Measurements from ENCODE around the gene CAMK1D. TPM values are rescaled to one million over a fixed set of nuclear protein-coding genes. Genes with fewer than 3 reads are reported as not detected.
"Not testable (repeated sequence)": the region's sequence is repeated elsewhere in the genome, so short reads cannot be mapped to it uniquely, and the experiment has no call there.

The CAMK1D gene
- total RNA-seq, 8 experiments from 2014 or later, result 1.9 to 15.8 (median 7.4) TPM

DNA sequence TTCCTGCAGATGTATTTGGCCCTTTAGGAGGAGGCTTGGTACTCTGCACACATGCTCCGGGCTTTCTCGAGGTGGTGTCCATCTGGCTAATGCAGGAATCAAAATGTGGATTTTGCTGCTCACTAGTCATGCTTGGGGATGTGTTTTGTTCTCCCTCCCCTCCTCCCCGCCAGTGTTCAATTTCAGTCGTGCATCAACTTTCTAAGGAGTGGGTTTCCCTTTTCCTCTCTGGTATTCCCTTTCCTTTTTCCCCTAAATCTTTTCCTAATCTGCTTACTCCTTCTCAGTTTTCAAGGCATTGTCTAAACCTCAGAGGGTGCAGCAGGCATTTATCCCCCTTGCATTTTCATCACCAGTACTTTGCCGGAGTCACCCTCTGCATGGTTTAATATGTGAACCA, 450.4 kb downstream of the CAMK1D start:
- Histone ChIP-seq H3K27ac (no peak overlapping the region), H3K4me3 (no peak overlapping the region), H3K4me1 (replicated peaks in 1 of 2) (peaks cover 6 to 7% of the 10 kb centered on the region in 2 donors)
- in situ Hi-C loops (cut with MboI; ENCODE audit: low pct_unique_long_range_greater_than_20kb in 2 of 9, low sequenced_read_pairs in 9 of 9, unreplicated experiment in 9 of 9), result no loop called here
- peak in 1 of 8 experiments; percentile 28 for ATAC-seq (replicated peaks in 6 of 8)
- 52 to 100% (median 70%) methylated on average over 2 to 4 of the region's 5 CpGs; no CpG with 5 or more reads in 2 of the 10 experiments for WGBS, 10 experiments

DNA sequence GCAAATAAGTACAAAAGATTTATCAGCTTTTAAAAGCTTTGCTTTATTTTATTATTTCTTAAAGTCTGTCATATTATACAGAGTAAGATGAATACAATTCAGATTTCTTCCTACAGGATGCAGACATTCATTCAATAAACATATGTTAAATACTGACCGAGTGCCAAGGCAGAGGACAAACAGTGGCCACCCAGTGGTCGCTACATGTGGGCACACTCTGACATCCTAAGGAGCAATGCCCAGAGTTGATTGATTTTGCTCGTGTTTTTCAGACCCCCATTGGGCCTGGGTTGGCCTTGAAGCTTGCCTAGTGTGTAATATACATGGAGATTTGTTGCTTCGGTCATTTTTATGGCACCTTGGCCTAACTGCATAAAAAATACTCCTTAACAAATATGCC, 451.0 kb downstream of the CAMK1D start:
- peaks cover 6 to 7% of the 10 kb centered on the region in 2 donors for H3K4me1 ChIP-seq (replicated peaks in 1 of 2)
- 17 to 100% (median 57%) methylated on average over 1 to 4 of the region's 4 CpGs; no CpG with 5 or more reads in 1 of the 10 experiments for WGBS, 10 experiments
- peak in 3 of 8 experiments; percentile 23 to 71 (median 43) for ATAC-seq (replicated peaks in 6 of 8)
- H3K27ac ChIP-seq, result no peak overlapping the region
- in situ Hi-C loops (cut with MboI; ENCODE audit: low pct_unique_long_range_greater_than_20kb in 2 of 9, low sequenced_read_pairs in 9 of 9, unreplicated experiment in 9 of 9), result no loop called here
- no peak overlapping the region for H3K4me3 ChIP-seq

DNA sequence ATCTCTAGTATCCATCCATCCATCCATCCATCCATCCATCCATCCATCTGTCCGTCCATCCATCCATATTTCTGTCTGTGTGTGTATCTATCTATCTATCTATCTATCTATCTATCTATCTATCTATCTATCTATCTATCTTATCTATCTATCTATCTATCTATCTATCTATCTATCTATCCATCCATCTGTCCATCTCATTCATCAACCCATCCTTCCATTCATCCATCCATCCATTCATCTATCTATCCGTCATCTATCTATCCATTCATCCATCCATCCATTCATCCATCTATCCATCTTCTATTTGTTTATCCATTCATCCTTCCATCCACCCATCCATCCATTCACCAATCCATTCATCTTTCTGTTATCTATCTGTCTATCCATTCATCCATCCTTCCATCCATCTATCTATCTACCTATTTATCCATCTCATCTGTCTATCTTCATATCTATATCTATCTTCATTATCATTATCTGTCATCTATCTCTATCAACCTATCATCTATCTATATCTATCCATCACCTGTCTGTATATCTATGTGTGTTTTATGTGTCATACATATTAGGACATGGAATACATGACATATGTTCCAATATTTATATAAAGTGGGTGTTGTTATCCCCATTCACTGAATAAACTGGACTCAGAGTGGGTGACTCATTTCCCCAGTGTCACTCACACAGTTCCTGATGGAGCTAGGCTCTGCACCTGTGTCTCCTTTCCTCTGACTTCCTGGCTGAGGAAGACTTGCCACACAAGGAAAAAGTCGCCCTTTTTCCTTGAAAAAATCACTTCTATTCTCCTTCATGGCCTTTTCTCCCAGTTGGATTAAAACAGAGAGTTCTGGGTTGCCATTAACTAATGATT, 452.1 kb downstream of the CAMK1D start:
- no peak for ATAC-seq (replicated peaks in 6 of 8)
- in situ Hi-C loops (cut with MboI; ENCODE audit: low pct_unique_long_range_greater_than_20kb in 2 of 9, low sequenced_read_pairs in 9 of 9, unreplicated experiment in 9 of 9), result no loop called here
- H3K4me3 ChIP-seq, result no peak overlapping the region
- H3K27ac ChIP-seq, result no peak overlapping the region
- 21 to 100% (median 79%) methylated on average over 2 to 3 of the region's 3 CpGs; no CpG with 5 or more reads in 1 of the 10 experiments for WGBS, 10 experiments
- H3K4me1 ChIP-seq (replicated peaks in 1 of 2), result peaks cover 5 to 6% of the 10 kb centered on the region in 2 donors

DNA sequence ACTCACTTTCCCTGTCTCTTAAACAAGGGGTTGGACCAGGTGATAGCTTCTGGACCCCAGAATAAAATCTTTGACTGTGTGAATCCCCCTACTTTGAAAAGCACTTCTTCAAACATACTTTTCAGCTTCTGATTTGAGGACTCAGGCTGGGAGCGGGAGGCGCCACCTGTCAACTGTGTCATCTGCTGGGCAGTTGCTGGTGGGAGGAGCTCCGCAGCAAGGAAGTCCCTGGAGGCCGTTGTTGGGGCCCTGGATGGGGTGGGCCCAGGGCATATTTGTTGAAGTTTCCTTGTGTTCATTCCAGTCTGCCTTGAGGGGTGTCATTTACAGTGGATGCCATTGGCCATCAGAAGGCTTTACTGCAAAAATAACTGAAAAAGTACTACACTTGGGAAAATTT, 454.4 kb downstream of the CAMK1D start:
- in situ Hi-C loops (cut with MboI; ENCODE audit: low pct_unique_long_range_greater_than_20kb in 2 of 9, low sequenced_read_pairs in 9 of 9, unreplicated experiment in 9 of 9), result no loop called here
- H3K4me3 ChIP-seq, result no peak overlapping the region
- H3K4me1 ChIP-seq (replicated peaks in 1 of 2), result peaks cover 0 to 4% of the 10 kb centered on the region in 2 donors
- ATAC-seq (replicated peaks in 6 of 8), result no peak
- WGBS, 10 experiments, result 74 to 100% (median 100%) methylated on average over 1 to 4 of the region's 4 CpGs; no CpG with 5 or more reads in 2 of the 10 experiments
- H3K27ac ChIP-seq, result no peak overlapping the region

DNA sequence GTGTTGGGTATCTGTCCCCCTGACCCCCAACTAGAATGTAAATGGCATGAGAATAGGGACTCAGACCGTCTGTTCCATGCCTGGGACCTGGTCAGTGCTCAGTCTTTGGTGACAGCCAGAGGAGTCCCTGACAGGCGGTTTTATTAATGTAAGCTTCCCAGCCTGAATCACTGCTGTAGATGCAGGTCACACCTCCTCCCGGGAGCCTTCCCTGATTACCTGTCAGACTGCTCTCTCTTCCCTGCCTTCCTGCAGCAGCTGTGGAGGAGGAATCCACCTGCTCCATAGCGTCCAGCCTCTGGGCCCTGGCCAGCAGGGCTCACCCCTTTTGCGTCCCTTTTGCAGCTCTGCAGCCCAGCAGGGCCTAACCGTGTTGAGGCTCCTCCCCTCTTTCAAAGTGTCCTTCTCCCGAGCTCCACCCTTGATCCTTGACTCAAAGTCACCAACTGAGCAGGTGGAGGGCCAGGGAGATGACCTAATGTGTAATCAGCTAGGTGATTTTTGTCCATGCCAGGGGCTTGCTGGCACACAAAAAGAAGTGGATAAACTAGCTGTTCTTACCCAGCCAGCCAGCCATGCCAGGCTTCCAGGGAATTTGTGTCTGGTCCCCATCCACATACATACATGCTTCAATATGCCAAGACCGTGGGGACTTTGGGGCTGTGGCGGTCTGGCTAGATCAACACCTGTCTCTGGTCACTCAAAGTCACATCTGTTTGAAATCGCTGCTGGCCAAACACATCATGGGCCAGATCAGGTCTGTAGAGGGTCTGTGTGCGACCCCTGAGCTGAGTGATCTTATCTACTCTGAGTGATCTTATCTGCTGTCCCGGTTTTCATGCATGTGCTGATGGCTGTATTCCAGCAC, 457.1 kb downstream of the CAMK1D start:
- in situ Hi-C loops (cut with MboI; ENCODE audit: low pct_unique_long_range_greater_than_20kb in 2 of 9, low sequenced_read_pairs in 9 of 9, unreplicated experiment in 9 of 9), result no loop called here
- ATAC-seq (replicated peaks in 6 of 8), result no peak
- Histone ChIP-seq H3K4me1 (replicated peaks in 1 of 2) (peaks cover 0 to 4% of the 10 kb centered on the region in 2 donors), H3K27ac (no peak overlapping the region), H3K4me3 (no peak overlapping the region)
- WGBS, 10 experiments, result 50 to 80% (median 74%) methylated on average over 1 to 8 of the region's 12 CpGs; no CpG with 5 or more reads in 6 of the 10 experiments

DNA sequence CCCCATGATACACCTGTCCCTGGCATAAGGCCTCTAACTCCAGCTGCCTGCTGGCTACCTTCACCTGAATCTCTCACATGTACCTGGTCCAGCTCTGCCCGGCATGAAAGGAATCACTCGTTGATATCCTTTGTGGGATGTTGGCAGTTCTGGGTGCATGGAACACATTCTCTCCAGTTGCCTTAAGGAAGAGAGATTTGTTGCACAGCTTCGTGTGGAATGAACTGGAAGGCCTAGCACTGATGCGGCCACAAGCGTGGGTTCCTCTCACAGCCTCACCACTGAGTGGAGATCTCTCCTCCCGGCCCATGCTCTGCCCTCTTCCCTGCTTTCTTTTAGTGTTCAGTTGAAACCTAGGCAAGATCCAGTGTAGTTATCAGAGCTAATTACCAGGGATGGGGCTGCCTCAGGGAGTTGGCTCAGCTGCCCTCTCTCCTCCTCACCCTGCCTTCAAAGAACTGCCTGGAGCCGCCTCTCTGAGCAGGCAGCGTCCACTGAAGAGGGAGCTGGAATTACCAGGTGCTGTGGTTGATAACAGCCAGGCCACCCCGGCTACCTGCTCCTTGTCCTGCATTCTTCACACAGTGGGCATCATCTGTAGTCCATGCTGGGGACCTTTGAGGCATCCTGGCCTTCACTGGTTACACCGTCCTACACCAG, 457.9 kb downstream of the CAMK1D start:
- in situ Hi-C loops (cut with MboI; ENCODE audit: low pct_unique_long_range_greater_than_20kb in 2 of 9, low sequenced_read_pairs in 9 of 9, unreplicated experiment in 9 of 9), result no loop called here
- Histone ChIP-seq H3K27ac (no peak overlapping the region), H3K4me3 (no peak overlapping the region), H3K4me1 (replicated peaks in 1 of 2) (peaks cover 0 to 4% of the 10 kb centered on the region in 2 donors)
- ATAC-seq (replicated peaks in 6 of 8), result peak in 6 of 8 experiments; percentile 23 to 65 (median 54)
- WGBS, 10 experiments, result 28 to 80% (median 63%) methylated on average over 1 to 7 of the region's 10 CpGs; no CpG with 5 or more reads in 4 of the 10 experiments

DNA sequence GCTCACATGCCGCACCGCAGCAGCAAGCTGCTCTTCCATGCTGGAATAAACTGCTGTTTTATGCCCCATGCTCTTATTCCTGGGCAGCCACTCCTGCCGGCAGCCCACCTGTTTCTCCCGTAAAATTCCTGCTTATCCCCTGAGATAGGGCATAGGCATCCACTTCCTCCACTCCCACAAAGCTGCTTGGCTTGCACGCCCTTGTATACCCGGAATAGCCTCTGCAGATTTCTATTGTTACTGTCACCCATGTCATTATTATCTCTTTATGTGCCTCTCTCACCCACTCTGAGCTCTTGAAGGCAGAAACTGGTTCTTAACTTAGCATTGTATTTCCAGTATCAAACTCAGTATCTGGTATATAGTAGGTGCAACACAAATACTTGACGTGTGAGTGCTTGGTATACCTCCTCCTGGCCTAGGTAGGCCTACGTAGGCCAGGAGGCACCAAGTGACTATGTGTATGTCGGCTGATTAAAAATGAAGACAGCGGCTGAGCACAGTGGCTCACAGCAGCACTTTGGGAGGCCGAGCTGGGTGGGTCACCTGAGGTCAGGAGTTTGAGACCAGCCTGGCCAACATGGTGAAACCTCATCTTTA, 458.8 kb downstream of the CAMK1D start:
- ATAC-seq (replicated peaks in 6 of 8), result no peak
- Histone ChIP-seq H3K27ac (no peak overlapping the region), H3K4me3 (no peak overlapping the region), H3K4me1 (replicated peaks in 1 of 2) (peaks cover 0 to 4% of the 10 kb centered on the region in 2 donors)
- WGBS, 10 experiments, result 62 to 100% (median 93%) methylated on average over 1 to 7 of the region's 11 CpGs; no CpG with 5 or more reads in 3 of the 10 experiments
- in situ Hi-C loops (cut with MboI; ENCODE audit: low pct_unique_long_range_greater_than_20kb in 2 of 9, low sequenced_read_pairs in 9 of 9, unreplicated experiment in 9 of 9), result no loop called here

DNA sequence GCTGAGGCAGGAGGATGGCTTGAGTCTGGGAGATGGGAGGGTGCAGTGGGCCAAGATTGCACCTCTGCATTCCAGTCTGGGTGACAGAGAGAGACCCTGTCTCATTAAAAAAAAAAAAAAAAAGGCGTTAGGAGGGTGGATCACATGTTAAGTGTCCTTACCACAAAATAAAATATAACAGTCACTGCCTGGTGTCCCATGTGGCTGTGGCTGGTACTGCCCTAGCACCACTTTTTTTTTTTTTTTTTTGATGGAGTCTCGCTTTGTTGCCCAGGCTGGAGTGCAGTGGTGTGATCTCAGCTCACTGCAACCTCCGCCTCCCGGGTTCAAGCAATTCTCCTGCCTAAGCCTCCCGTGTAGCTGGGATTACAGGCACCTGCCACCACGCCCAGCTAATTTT, 460.7 kb downstream of the CAMK1D start:
- in situ Hi-C loops (cut with MboI; ENCODE audit: low pct_unique_long_range_greater_than_20kb in 2 of 9, low sequenced_read_pairs in 9 of 9, unreplicated experiment in 9 of 9); H3K27ac ChIP-seq; H3K4me3 ChIP-seq; ATAC-seq (replicated peaks in 6 of 8); H3K4me1 ChIP-seq (replicated peaks in 1 of 2): not testable (repeated sequence)
- 50 to 100% (median 90%) methylated on average over 1 to 4 of the region's 6 CpGs; no CpG with 5 or more reads in 4 of the 10 experiments for WGBS, 10 experiments

DNA sequence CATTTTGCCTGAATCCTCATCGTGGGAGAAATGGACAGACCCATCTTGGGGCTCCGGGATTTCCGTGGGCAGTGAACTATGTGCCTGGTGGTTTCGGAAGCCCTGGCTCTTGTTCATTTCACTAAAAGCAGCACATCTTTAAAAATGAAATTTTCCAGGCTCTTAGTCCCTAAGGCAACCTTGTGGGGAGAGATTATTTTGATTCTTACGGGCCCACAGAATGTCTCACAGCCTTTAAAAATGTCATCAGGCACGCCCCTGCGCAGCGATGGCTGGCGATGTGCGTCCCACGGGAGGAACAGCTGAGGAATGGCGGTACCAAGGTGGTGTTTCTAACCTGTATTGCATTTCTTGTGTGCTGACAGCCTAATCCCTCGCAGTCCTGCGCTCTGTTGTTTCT, 462.5 kb downstream of the CAMK1D start:
- H3K4me3 ChIP-seq, result no peak overlapping the region
- no peaks in the 10 kb centered on the region for H3K4me1 ChIP-seq (replicated peaks in 1 of 2)
- ATAC-seq (replicated peaks in 6 of 8), result no peak
- 80 to 100% (median 90%) methylated on average over 1 to 13 of the region's 14 CpGs; no CpG with 5 or more reads in 2 of the 10 experiments for WGBS, 10 experiments
- H3K27ac ChIP-seq, result no peak overlapping the region
- in situ Hi-C loops (cut with MboI; ENCODE audit: low pct_unique_long_range_greater_than_20kb in 2 of 9, low sequenced_read_pairs in 9 of 9, unreplicated experiment in 9 of 9), result no loop called here

DNA sequence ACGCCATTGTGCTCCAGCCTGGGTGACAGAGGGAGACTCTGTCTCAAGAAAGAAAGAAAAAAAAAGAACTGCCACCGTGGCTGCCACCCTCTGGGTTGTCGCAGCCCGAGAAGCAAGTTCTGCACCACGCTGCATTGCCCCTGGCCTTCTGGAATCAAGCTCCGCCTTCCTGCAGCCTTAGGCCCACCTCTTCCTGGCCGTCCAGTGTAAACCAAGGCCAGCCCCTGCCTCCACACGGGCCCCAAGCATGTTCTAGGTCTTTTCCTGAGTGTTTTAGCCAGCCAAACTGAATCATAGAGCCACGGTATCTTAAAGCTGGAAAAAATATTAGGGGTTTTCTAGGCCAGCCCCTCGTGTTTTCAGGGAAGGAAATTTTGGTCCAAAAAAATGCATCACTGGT, 463.2 kb downstream of the CAMK1D start:
- WGBS, 10 experiments, result 66 to 100% (median 76%) methylated on average over 1 to 10 of the region's 10 CpGs; no CpG with 5 or more reads in 3 of the 10 experiments
- no peak overlapping the region for H3K27ac ChIP-seq
- in situ Hi-C loops (cut with MboI; ENCODE audit: low pct_unique_long_range_greater_than_20kb in 2 of 9, low sequenced_read_pairs in 9 of 9, unreplicated experiment in 9 of 9), result no loop called here
- no peak overlapping the region for H3K4me3 ChIP-seq
- no peaks in the 10 kb centered on the region for H3K4me1 ChIP-seq (replicated peaks in 1 of 2)
- ATAC-seq (replicated peaks in 6 of 8), result no peak

DNA sequence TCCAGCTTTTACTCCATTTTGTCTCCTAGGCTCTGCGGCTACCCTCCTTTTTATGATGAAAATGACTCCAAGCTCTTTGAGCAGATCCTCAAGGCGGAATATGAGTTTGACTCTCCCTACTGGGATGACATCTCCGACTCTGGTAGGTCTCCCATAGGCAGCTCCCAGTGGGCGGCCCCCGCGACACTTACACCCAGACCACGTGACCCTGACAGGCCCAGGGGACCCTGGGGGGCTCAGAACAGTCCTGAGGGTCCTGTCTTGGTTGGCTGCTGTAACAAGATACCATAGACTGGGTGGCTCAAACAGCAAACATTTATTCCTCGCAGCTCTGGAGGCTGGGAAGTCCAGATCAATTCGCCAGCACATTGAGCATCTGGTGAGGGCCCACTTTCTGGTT, 464.8 kb downstream of the CAMK1D start:
- WGBS, 10 experiments, result 28 to 100% (median 80%) methylated on average over 1 to 8 of the region's 9 CpGs; no CpG with 5 or more reads in 3 of the 10 experiments
- no peak overlapping the region for H3K4me3 ChIP-seq
- in situ Hi-C loops (cut with MboI; ENCODE audit: low pct_unique_long_range_greater_than_20kb in 2 of 9, low sequenced_read_pairs in 9 of 9, unreplicated experiment in 9 of 9), result no loop called here

DNA sequence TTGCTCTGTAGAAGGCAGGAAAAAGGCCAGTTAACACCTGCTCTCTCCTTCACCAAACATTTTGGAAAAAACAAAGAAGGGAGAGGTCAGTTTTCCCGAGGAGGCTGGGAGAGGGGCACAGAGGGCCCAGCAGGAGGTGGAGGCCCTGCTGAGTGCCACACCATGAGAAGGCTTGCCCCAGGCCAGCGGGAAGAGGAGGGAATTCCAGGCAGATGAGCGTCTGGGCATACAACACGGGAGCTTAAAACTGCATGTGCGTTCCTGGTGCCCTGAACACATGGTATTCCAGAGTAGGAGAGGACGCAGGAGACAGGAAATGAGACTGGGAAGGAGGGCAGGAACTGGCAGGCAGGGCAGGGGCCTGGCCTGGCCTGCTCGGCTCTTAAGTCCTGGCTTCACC, 469.7 kb downstream of the CAMK1D start:
- ATAC-seq (replicated peaks in 6 of 8), result no peak
- Histone ChIP-seq H3K4me1 (replicated peaks in 1 of 2) (no peaks in the 10 kb centered on the region), H3K4me3 (no peak overlapping the region), H3K27ac (no peak overlapping the region)
- WGBS, 10 experiments, result 0 to 86% (median 44%) methylated on average over 1 to 5 of the region's 7 CpGs; no CpG with 5 or more reads in 4 of the 10 experiments
- in situ Hi-C loops (cut with MboI; ENCODE audit: low pct_unique_long_range_greater_than_20kb in 2 of 9, low sequenced_read_pairs in 9 of 9, unreplicated experiment in 9 of 9), result no loop called here

More for the DNA sequence above, 464.8 kb downstream of the CAMK1D start:
- Histone ChIP-seq H3K4me1 (replicated peaks in 1 of 2) (no peaks in the 10 kb centered on the region), H3K27ac (no peak overlapping the region)
- no peak for ATAC-seq (replicated peaks in 6 of 8)

Data from motor neuron (in vitro differentiated cells).